Endothelial cell of umbilical vein (primary cell): ENCODE measurements around the gene RAC3. TPM values are rescaled to one million over a fixed set of nuclear protein-coding genes. Genes with fewer than 3 reads are reported as not detected.
A peak's percentile ranks its signal among the peaks of the same experiment; 100 is the strongest.

Experiments
- BruUV-seq: library from RNA; stranded (reverse); fragments of 400-500 nt; replicated peaks from 2 replicates; lab custom pipeline; 2021; lab: Mats Ljungman, UMichigan
- CTCF ChIA-PET: fragments of 300-600, 350-600 bp; sonication (Branson Sonifier 250); formaldehyde crosslinking; loops from one replicate; lab custom pipeline; 2021; ENCODE audit warnings: antibody characterized with exemption, inconsistent platforms; lab: Charles Lee
- POLR2A ChIA-PET: fragments of 300-600, 350-600 bp; sonication (Branson Sonifier 250); formaldehyde crosslinking; loops from one replicate; lab custom pipeline; 2021; ENCODE audit warnings: antibody characterized with exemption, inconsistent platforms; lab: Charles Lee
- DNase-seq: peaks from one replicate; pipeline ENCODE4 v3.0.0-alpha.2; 2011; ENCODE audit warnings: low read depth, low spot score
- FAIRE-seq: peaks from 2 replicates; lab custom pipeline; 2011; peaks lifted over from hg19 to GRCh38; lab: Jason Lieb, UNC
- H2AFZ ChIP-seq: 2 replicates; pipeline ENCODE4 v1.6.0; 2012; ENCODE audit warnings: low read depth, low read length, control low read depth, inconsistent platforms
- H3K27ac ChIP-seq: 2 replicates; pipeline ENCODE4 v1.5.1; 2011; ENCODE audit warnings: low read depth, mild to moderate bottlenecking, control low read depth, low read length, moderate library complexity; ENCODE audit not compliant: insufficient read depth
- H3K27me3 ChIP-seq, 2 experiments: 2 replicates each; pipeline versions ENCODE4 v1.6.0 to v1.6.1; 2011; ENCODE audit warnings: low read length in 2 of 2, mixed read lengths in 1 of 2; ENCODE audit not compliant: control insufficient read depth in 2 of 2, insufficient read depth in 2 of 2
- H3K36me3 ChIP-seq, 2 experiments: 2 replicates in 1 of 2; 3 replicates in 1 of 2; pipeline ENCODE4 v1.5.1; 2011; ENCODE audit warnings: low read length in 2 of 2, mild to moderate bottlenecking in 1 of 2, moderate library complexity in 1 of 2; ENCODE audit not compliant: control insufficient read depth in 2 of 2, insufficient read depth in 2 of 2; ENCODE audit errors: extremely low read depth in 1 of 2
- H3K4me1 ChIP-seq: 3 replicates; pipeline ENCODE4 v1.5.1; 2011; ENCODE audit warnings: mild to moderate bottlenecking, low read length; ENCODE audit not compliant: control insufficient read depth, insufficient read depth; ENCODE audit errors: extremely low read depth
- H3K4me2 ChIP-seq: 2 replicates; pipeline ENCODE4 v1.6.1; 2011; ENCODE audit warnings: low read length, control low read depth, mixed read lengths; ENCODE audit not compliant: insufficient read depth
- H3K4me3 ChIP-seq, 3 experiments: fragments of 200-600 bp in 1 of 3; sonication (generic), shearing (Covaris generic) in 1 of 3; replicated peaks in 1 of 3; 2 replicates each; pipeline ENCODE4 v1.5.1; 2011 to 2016; ENCODE audit warnings: control low read depth in 3 of 3, low read length in 3 of 3, mild to moderate bottlenecking in 2 of 3, inconsistent platforms in 1 of 3, low read depth in 1 of 3, moderate library complexity in 1 of 3; ENCODE audit not compliant: insufficient read depth in 1 of 3
- H3K79me2 ChIP-seq: 2 replicates; pipeline ENCODE4 v1.6.0; 2012; ENCODE audit warnings: low read length, inconsistent platforms; ENCODE audit not compliant: control insufficient read depth, insufficient read depth
- H3K9ac ChIP-seq: replicated peaks from 2 replicates; pipeline ENCODE3; 2011; ENCODE audit warnings: low read length, control low read depth; ENCODE audit not compliant: insufficient read depth; ENCODE audit errors: extremely low read depth
- H3K9me1 ChIP-seq: replicated peaks from 3 replicates; pipeline ENCODE4 v1.6.0; 2011; ENCODE audit warnings: mild to moderate bottlenecking, low read length; ENCODE audit not compliant: control insufficient read depth, insufficient read depth; ENCODE audit errors: extremely low read depth
- H3K9me3 ChIP-seq: replicated peaks from 2 replicates; pipeline ENCODE4 v1.5.1; 2012; ENCODE audit warnings: low read length, inconsistent platforms; ENCODE audit not compliant: control insufficient read depth, insufficient read depth
- H4K20me1 ChIP-seq: replicated peaks from 2 replicates; pipeline ENCODE3; 2011; ENCODE audit warnings: mild to moderate bottlenecking, low read length; ENCODE audit not compliant: control insufficient read depth, insufficient read depth; ENCODE audit errors: extremely low read depth
- EZH2 ChIP-seq: IDR thresholded peaks from 2 replicates; pipeline ENCODE4 v1.6.1; 2012; ENCODE audit warnings: borderline replicate concordance, low read depth, mild to moderate bottlenecking, moderate library complexity, low read length, inconsistent platforms; ENCODE audit not compliant: severe bottlenecking
- FOS ChIP-seq: IDR thresholded peaks from 2 replicates; pipeline ENCODE4 v1.6.1; 2011; ENCODE audit warnings: mild to moderate bottlenecking, low read length, moderate library complexity, borderline replicate concordance; ENCODE audit not compliant: insufficient read depth
- GATA2 ChIP-seq: IDR thresholded peaks from 2 replicates; pipeline ENCODE4 v1.7.0; 2011; ENCODE audit warnings: low read depth, mild to moderate bottlenecking, moderate library complexity, mixed read lengths, low read length; ENCODE audit not compliant: insufficient read length, insufficient read depth
- JUN ChIP-seq: IDR thresholded peaks from 2 replicates; pipeline ENCODE4 v1.6.1; 2011; ENCODE audit warnings: borderline replicate concordance, low read depth; ENCODE audit not compliant: insufficient read length, insufficient read depth
- MYC ChIP-seq: IDR thresholded peaks from one replicate; pipeline ENCODE4 v1.6.1; 2011; ENCODE audit warnings: mild to moderate bottlenecking, low read depth, low read length
- POLR2A ChIP-seq: IDR thresholded peaks from 2 replicates; pipeline ENCODE4 v1.6.1; 2012; ENCODE audit warnings: low read depth, mild to moderate bottlenecking, control low read depth, low read length
- POLR2AphosphoS5 ChIP-seq: IDR thresholded peaks from 2 replicates; pipeline ENCODE4 v1.6.1; 2012; ENCODE audit warnings: low read depth, mild to moderate bottlenecking, control low read depth, low read length, moderate library complexity; ENCODE audit not compliant: insufficient read depth
- dilution Hi-C: fragments of 300-500 bp; cut with MboI; formaldehyde crosslinking; loops from one replicate; pipeline ENCODE4 v1.15.0; 2019; ENCODE audit warnings: low sequenced_read_pairs; ENCODE audit not compliant: extremely low pct_ligation_motif_present
- intact Hi-C: fragments of 100-400 bp; cut with micrococcal nuclease; formaldehyde crosslinking; loops from one replicate; pipeline ENCODE4 v1.10.0; 2022
- polyA plus RNA-seq, 4 experiments: library from polyadenylated mRNA; depleted of rRNA in 3 of 4; stranded (reverse) in 3 of 4; unstranded in 1 of 4; fragments of >200 nt; gene quantifications; 2 replicates each; pipeline versions ENCODE4 v1.2.1 to v1.2.3, GENCODE V29; 2011 to 2012; ENCODE audit warnings: missing spikeins in 1 of 4
- total RNA-seq: library from RNA; stranded (reverse); gene quantifications from 2 replicates; pipeline ENCODE4 v1.2.3, GENCODE V29; 2021
- TF ChIP-seq, protein P1 (sequence below): IDR thresholded peaks from 2 replicates; pipeline ENCODE4 v1.6.1; 2011; ENCODE audit not compliant: insufficient read depth, insufficient read length
- TF ChIP-seq, protein P2 (sequence below), 2 donors: IDR thresholded peaks; 1 replicate in 1 of 2; 2 replicates in 1 of 2; pipeline ENCODE4 v1.5.1; 2011; ENCODE audit warnings: low read length in 2 of 2, mild to moderate bottlenecking in 2 of 2, moderate library complexity in 2 of 2, control low read depth in 1 of 2, inconsistent platforms in 1 of 2, low read depth in 1 of 2; ENCODE audit not compliant: insufficient read depth in 1 of 2; ENCODE audit errors: extremely low read depth in 1 of 2

Gene RAC3
- total and polyA plus RNA-seq, 2 donors (not counting 3 experiments of a cell fraction or from before 2014, with no cell fraction given) = 34.1 to 56.0 TPM

DNA sequence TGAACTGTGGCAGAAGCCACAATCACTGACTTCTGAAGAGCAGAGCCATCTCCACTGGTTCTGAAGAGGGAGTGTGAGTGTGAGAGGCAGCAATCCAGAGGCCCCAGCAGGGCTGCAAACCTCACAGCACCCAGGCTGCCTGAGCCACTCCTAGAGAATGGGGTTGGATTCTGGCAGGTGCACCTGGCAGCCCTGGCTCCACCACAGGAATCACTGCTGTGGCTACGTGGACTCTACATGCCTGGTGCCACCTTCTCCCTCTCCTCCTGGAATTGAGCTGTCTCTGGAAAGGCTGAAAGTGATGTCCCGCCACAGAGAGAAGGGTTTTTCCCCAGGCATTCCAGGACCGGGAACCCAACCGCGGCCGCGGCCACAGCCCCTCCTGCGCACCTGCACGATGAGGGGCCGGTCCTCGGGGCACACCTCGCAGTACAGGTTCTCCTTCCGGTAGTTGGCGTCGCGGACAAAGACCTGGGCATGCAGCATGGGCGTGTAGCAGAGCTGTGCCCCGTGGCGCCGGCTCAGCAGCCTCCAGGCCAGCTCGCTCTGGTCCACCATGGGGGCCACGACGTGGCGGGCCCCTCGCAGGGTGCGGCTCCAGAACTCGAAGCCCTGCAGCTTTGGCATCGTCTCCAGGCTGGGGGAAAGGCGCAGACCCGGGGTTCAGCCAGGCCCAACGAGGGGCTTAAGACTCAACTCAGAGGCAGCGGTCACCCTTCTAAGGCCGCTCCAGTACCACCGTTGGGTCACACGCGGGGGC, 33.1 kb downstream of the RAC3 start:
- Histone ChIP-seq H3K4me3 (peak overlapping the region; percentile 55 to 82 (median 76)), H3K9ac (peak overlapping the region; percentile 77), H2AFZ (no peak overlapping the region), H3K27me3 (no peaks in the 10 kb centered on the region), H3K36me3 (peaks cover 0 to 21% of the 10 kb centered on the region in 2 experiments), H3K9me3 (no peaks in the 10 kb centered on the region), H3K9me1 (no peaks in the 10 kb centered on the region), H3K79me2 (peaks cover 14% of the 10 kb centered on the region), H3K4me1 (peaks cover 15% of the 10 kb centered on the region), H3K27ac (no peak overlapping the region), H4K20me1 (no peaks in the 10 kb centered on the region), H3K4me2 (peak overlapping the region; percentile 78)
- intact Hi-C loops (no loop called here), dilution Hi-C loops (no loop called here)
- POLR2A ChIA-PET = interaction anchor here (0.6 kb wide), 1 partner anchor 119 kb away, joined by 3 read pairs; no protein-coding TSS in a partner anchor
- FAIRE-seq (no peak), DNase-seq (no peak)
- CTCF ChIA-PET = interaction anchor here (0.6 to 1.1 kb wide), 4 partner anchors 9 to 34 kb away, joined by 3 to 6 read pairs (median 4); partner anchors contain the start of gene DCXR
- BruUV-seq = TSS peak; percentile 32
- TF ChIP-seq, protein P1, sequence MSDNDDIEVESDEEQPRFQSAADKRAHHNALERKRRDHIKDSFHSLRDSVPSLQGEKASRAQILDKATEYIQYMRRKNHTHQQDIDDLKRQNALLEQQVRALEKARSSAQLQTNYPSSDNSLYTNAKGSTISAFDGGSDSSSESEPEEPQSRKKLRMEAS = no peak
- TF ChIP-seq, protein P2, sequence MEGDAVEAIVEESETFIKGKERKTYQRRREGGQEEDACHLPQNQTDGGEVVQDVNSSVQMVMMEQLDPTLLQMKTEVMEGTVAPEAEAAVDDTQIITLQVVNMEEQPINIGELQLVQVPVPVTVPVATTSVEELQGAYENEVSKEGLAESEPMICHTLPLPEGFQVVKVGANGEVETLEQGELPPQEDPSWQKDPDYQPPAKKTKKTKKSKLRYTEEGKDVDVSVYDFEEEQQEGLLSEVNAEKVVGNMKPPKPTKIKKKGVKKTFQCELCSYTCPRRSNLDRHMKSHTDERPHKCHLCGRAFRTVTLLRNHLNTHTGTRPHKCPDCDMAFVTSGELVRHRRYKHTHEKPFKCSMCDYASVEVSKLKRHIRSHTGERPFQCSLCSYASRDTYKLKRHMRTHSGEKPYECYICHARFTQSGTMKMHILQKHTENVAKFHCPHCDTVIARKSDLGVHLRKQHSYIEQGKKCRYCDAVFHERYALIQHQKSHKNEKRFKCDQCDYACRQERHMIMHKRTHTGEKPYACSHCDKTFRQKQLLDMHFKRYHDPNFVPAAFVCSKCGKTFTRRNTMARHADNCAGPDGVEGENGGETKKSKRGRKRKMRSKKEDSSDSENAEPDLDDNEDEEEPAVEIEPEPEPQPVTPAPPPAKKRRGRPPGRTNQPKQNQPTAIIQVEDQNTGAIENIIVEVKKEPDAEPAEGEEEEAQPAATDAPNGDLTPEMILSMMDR (IDR thresholded peaks at IDR 0.05; ENCODE audit: extremely low read depth in 1 of 2, insufficient read depth in 1 of 2, low read depth in 1 of 2, low read length in 2 of 2) = no peak
- TF ChIP-seq POLR2A = no peak
- no peak for TF ChIP-seq GATA2
- TF ChIP-seq JUN = no peak
- TF ChIP-seq FOS = no peak
- no peak for TF ChIP-seq EZH2
- TF ChIP-seq MYC = no peak
- TF ChIP-seq POLR2AphosphoS5 = no peak
